Activated T-cell treated with anti-CD3 and anti-CD28 coated beads, Interleukin-2, amount 50 U/mL, for 48 hours (primary cell): Measurements from ENCODE around the gene RAVER2.
"Not testable (repeated sequence)": the region's sequence is repeated elsewhere in the genome, so short reads cannot be mapped to it uniquely, and the experiment has no call there.

Experiments used
- DNase-seq, 2 experiments: peaks; one replicate each; pipeline ENCODE4 v3.0.0-alpha.2; 2020

The RAVER2 gene

DNA sequence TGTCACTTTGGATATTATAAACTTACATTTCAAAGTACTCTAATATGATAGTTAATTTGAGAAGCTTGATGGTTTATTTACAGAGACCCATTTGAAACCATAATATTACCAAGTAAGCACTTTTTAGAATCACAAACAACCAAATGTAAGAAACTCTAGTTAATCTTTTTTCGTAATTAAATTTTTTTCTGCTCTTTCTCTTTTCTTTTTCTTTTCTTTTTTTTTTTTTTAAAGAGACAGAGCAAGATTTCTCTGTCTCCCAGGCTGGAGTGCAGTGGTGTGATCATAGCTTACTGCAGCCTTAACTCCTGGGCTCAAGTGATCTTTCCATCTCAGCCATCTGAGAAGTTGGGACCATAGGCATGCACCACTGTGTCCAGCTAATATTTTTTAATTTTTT lies 5.2 kb downstream of the RAVER2 start:
- DNase-seq, result no peak

DNA sequence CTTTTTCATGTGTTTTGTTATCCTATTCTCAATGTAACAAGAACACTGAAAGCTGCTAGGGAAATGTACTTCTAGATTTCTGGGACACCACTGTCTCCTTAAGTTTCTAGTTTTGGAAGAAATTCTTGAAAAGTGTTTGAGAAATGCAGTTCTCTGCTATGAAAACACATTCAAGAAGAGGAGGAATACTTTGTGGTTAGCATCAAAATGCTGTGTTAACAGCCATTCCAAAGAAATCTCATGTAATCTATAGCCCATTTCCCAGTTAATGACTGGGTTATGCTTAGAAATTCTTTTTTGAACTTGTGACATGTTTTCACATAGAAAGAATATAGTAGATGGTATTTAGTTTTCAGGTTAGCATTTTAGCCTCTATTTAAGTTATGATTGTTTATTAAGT lies 6.0 kb downstream of the RAVER2 start:
- DNase-seq, result no peak

DNA sequence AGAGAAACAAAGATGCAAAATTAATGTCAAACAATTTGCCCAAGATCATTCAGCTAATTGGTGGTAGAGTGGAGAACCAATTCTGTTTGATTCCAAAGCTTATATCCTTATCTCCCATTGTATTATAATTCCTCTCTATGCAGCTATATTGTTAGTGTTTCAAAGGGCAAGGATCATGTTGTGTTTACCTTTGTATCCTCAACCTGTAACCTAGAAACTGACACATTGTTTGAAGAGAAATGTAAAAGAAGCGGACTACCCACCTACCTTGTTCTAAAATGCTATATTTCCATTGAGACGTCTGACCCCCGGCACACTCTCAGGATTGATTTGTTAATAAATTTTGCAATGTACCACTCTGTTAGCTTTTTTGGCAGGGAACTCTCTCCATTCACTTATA lies 9.3 kb downstream of the RAVER2 start:
- no peak for DNase-seq

DNA sequence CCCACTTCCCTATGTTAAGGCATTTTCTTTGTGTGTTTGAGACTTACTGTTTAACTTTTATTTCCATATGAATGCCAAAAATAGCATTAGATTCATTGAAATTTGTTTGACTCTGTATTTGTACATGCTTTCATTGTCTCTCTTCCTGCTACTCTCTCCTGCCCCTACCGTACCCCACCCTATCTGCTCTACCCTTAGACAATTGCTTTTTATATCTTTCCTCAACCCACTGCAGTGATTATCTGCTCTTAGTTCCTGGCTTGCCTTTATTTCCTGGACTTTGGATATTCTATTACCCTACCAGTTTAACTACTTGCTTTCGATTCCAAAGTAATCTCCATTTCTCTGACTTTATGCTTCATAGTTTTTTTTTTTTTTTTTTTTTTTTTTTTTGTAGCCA lies 10.5 kb downstream of the RAVER2 start:
- no peak for DNase-seq

DNA sequence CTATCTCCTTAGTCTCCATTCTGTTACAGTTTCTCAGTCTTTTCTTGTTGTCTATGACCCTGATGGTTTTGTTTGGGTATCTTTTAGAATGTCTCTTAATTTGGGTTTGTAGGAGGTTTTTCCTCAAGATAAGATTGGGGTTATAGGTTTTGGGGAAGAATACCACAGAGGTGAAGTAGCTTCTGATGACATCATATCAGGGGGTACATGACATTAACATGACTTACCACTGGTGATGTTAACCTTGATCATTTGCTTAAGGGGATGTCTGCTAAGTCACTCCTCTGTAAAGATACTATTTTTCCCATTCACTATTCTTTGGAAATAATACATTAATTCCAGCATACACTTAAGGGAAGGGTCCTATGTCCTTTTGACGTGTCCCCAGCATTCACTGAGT lies 11.9 kb downstream of the RAVER2 start:
- no peak for DNase-seq

DNA sequence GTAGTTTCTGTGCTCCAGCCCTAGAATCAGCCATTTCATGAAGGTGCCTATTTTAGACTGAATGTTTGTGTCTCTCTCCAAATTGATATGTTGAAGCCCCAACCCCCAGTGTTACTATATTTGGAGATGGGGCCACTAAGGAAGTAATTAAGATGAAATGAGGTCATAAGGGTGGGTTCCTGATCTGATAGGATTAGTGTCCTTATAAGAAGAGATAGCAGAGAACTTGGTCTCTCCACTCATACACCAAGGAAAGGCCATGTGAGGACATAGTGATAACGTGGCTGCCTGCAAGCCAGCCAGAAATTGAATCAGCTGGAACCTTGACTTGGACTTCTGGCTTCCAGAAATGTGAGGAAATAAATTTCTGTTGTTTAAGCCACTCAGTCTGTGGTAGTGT lies 12.3 kb downstream of the RAVER2 start:
- no peak for DNase-seq

DNA sequence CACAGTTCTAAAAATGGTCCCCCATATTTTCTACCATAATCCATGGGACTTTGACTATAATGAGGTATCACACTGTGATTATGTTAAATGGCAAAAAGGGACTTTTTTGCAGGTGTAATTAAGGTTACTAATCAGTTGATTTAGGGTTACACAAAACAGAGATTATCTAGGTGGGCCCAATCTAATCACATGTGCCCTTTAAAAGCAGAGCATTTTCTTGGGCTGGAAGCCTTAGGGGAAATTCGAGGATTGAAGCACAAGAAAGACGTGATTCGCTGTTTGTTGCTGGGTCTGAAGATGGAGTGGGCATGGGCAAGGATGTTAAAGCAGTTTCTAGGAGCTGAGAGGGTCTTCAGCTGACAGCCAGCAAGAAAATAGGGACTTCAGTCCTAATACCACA lies 13.4 kb downstream of the RAVER2 start:
- DNase-seq, result no peak

DNA sequence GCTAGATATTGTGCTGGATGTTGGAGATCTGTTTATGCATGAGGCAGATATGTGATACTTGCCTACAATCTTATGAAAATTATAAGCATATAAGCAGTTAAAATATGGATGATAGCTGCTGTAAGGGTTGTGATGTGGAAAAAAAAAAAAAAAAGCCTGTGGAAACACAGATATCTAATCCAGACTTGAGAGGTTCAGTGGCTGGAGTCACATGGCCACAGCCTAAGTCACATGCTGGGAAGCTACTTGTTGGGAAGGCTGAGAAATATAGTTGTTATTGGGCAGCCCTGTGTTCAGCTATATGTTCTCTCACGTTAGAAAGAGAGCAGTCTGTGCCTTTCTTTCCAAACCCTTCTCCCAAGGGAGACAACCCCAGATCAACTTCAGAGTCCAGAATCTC lies 15.1 kb downstream of the RAVER2 start:
- DNase-seq, result no peak

DNA sequence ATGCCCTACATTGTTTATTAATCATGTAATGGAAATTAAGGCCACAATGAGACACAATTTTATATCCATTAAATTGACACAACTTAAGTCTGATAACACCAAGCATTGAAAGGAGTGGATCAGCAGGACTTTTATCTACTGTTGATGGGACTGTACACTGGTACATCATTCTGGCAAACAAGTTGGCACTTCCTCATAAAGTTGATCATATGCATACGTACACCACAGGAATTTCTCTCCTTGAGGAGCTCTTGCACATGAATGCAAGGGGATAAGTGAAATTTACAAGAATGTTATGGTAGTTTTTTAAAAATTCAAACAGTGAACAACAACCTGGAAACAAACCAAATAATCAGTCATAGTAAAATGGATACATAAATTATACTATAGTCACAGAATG lies 20.1 kb downstream of the RAVER2 start:
- DNase-seq, result no peak

DNA sequence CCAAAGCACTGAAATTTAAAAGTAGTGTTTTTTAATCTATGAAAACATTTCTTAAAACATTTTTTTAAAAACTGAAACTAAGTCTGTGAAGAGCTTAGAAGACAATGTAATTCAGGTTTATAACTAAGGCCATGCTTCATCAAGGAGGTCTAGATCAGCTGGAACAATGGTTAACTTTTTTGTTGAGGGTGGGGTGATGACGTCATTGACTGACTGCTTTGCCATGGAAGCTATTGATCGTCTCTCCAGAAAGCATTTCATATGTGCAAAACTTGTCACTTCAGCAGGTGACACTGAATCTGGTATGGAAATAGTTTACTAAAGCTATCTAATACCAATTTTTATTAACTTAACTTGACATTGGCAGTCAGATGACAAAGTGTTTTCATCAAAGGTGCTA lies 21.0 kb downstream of the RAVER2 start:
- no peak for DNase-seq

DNA sequence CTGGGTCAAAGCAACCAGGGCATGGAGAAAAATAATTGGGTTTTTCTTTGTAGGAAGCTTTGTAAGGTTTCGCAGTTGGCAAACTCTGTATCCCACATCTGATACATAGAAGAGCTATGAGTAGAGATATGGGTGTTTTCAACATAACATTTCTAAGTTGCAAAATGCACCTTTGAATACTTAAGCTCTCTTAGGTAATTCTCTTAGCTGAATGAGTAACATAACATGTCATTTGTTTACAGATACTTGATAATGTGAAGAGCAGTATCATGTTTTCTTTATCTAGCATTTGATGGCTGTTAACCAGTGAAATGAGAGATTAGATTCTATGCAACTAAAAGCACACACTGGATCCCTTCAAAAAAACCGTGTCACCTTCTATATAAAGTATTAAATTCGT lies 21.6 kb downstream of the RAVER2 start:
- no peak for DNase-seq

DNA sequence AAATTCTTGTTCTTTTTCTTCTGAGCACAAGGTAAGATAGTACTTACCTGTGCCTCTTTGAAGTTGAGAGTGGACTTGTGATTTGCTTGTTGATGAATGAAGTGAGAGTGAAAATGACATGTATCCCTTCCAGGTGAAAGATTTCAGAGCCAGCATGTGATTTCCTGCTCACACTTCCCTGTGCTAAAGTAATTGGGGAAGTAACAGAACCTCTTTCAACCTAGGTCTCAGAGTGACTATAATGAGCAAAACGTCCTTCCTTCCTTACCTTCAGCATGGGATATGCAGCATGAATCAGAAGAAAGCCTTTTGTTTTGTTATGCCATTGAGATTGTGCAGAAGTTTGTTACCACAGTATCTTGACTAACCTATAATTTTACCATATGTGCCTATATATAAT lies 24.6 kb downstream of the RAVER2 start:
- no peak for DNase-seq

DNA sequence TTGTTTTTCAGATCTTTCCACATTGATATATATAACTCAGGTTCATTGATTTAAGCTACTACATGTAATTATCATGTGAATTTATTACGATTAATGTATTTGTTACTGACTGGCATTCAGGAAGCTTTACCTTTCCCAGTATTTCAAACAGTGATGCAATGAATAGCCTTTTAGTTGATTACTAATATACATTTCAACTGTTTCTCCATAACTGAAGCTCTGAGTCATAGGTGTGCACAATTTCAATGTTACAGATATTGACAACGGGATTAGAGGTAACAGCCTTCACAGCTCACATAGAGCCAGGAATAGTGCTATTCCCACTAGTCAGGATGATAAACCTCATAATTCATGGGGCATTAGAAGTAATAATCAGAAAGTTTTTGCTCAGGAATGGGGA lies 25.1 kb downstream of the RAVER2 start:
- DNase-seq, result no peak

DNA sequence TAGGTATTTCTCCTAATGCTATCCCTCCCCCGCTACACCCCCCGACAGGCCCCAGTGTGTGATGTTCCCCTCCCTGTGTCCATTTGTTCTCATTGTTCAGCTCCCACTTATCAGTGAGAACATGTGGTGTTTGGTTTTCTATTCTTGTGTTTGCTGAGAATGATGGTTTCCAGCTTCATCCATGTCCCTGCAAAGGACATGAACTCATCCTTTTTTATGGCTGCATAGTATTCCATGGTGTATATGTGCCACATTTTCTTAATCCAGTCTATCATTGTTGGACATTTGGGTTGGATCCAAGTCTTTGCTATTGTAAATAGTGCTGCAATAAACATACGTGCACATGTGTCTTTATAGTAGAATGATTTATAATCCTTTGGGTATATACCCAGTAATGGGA lies 28.4 kb downstream of the RAVER2 start:
- not testable (repeated sequence) for DNase-seq

DNA sequence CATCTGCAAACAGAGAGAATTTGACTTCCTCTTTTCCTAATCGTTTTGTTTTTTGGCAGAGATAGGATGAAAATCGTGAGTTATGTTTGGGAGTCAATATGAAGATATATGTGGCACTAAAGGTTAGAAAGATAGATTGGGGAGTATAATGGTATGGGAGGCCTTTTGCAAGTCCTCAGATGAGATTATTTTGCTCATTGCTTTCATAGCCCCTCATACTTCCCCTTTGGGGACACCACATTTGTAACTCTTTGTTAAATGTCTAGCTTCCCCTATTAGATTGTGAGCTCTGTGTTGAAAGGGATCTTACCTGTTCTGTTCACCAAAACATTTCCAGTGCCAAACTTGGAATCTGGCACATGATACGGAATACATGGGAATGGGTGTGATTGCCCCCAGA lies 30.2 kb downstream of the RAVER2 start:
- DNase-seq, result no peak

DNA sequence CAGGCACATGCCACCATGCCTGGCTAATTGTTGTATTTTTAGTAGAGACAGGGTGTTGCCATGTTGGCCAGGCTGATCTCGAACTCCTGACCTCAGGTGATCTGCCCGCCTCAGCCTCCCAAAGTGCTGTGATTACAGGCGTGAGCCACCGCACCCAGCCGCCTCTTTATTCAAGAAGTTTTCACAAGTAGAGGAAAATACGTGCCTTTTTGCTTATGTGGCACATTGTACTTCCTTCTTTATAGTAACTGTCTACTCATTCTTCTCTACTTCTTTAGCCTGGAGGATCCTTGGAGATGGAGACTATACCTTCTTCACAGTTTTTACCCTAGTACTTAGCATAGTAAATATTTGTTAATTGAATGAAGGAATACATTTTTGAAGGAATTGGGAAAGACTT lies 37.2 kb downstream of the RAVER2 start:
- DNase-seq, result not testable (repeated sequence)

DNA sequence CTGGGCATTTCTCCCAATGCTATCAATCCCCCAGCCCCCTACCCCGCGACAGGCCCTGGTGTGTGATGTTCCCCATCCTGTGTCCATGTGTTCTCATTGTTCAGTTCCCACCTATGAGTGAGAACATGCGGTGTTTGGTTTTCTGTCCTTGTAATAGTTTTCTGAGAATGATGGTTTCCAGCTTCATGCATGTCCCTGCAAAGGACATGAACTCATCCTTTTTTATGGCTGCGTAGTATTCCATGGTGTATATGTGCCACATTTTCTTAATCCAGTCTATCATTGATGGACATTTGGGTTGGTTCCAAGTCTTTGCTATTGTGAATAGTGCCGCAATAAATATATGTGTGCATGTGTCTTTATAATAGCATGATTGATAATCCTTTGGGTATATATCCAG lies 38.0 kb downstream of the RAVER2 start:
- not testable (repeated sequence) for DNase-seq

DNA sequence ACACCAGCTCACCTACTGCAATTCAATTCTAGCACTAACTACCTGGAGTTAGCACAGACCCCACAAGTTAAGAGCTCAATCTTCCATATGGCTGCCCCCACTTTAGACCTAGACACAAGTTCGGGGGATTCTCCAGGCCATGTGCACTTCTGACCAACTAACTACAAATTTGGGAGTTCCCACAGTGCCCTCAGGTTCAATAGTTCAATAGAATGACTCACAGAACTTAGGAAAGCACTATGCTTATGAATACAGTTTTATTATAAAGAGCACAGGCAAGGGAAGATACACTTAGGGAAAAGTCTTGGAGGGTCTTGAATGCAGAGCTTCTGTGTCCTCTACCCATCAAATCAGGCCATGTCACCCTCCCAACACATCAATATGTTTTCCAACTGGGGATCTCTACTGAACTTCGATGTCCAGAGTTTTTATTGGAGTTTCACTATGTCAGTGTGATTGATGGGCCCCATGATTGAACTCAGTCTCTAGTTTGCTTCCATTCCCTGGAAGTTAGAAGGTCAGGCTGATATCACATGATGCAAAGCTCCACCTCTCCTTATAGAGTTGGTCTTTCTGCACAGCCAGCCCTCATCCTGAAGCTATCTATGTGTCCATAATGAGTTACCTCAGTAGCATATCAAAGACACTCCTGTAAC lies 46.1 kb downstream of the RAVER2 start:
- DNase-seq, result no peak

DNA sequence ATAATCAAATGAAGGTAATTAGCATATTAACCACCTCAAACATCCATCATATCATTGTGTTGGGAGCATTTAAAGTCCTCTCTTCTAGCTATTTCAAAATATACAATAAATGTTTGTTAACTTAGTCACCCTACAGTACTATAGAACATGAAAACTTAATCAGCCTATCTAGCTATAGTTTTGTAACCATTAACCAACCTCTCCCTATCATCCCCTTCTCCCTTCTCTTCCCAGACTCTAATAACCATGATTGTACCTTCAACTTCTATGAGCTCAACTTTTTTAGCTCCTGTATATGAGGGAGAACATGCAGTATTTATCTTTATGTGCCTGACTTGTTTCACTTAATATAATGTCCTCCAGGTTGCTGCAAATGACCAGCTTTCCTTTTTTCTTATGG lies 54.0 kb downstream of the RAVER2 start:
- DNase-seq, result no peak

DNA sequence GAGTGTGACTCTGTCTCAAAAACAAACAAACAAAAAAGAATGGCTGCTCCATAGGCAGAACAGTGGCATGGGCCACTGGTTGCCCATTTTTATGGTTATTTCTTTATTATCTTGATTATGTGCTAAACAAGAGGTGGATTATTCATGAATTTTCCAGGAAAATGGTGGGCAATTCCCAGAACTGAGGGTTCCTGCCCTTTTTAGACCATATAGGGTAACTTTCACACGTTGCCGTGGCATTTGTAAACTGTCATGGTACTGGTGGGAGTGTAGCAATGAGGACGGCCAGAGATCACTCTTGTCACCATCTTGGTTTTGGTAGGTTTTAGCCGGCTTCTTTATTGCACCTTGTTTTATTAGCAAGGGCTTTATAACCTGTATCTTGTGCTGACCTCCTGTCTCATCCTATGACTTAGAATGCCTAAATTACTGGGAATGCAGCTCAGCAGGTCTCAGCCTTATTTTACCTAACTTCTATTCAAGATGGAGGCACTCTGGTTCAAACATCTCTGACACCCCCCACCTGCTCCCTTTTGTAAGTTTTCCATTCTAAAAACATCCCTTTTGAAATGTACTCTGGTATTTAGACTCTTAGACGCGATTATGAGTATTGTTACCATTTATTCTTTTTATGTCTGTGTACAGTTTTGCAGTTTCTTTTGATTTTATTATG lies 57.1 kb downstream of the RAVER2 start:
- no peak for DNase-seq

DNA sequence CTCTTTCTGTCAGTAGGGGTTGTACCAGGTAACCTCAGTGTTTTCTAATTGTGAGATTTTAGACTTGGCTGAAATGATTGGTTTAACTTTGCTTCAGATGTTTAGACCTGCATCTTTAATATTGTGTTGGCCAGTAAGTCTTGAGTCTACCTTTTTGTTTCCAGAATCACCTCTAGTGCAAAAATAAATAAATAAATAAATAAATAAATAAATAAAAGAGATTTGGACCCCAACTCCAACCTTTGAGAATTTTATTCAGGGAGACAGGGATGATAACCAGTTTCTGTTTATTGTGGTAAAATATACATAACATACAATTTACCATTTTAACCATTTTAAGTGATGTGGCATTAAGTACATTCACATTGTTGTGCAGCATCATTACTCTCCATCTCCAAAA lies 64.4 kb downstream of the RAVER2 start:
- DNase-seq, result no peak

DNA sequence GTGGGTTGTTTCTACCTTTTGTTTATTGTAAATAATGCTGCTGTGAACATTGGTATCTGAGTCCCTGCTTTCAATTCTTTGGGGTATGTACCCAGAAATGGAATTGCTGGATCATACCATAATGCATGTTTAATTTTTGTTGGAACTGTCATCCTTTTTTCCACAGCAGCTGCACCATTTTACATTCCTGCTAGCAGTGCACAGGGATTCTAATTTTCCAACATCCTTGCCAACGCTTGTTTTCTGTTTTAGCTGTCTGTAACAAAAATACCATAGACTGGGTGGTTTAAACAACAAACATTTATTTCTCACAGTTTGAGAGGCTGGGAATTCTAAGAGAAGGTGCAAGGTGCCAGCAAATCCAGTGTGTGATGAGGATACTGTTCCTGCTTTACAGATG lies 65.1 kb downstream of the RAVER2 start:
- DNase-seq, result no peak

DNA sequence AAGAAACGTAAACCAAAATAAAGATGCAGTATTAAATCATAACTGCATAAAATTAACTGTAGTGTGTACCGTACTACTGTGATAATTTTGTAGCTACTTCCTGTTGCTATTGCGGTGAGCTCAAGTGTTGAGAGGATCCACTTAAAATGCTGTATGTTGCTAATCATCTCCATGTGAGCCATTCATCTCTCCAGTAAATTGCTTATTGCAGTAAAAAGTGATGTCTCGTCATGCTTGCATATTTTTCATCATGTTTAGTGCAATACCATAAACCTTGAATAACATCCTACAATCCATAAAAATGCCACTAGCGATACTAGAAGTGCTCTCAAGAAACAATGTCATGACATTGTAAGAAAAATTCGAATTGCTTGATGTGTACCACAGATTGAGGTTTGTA lies 66.3 kb downstream of the RAVER2 start:
- no peak for DNase-seq

DNA sequence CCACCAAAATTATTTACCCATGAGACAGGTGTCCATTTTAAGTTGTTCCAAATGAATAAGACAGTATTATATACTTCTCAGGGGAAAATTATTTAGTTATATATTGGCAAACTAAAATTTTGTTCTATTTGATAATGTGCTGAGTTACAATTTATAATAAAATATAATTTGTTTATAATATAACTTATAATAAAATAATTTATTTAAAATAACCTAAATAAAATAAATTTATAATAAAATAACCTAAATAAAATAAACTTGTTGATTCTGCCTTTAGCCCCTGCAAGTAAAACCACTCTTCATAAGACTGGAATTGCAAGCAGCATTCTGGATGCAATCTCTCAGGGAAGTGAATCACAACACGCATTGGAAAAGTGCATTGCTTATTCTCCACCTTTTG lies 69.6 kb downstream of the RAVER2 start:
- no peak for DNase-seq

DNA sequence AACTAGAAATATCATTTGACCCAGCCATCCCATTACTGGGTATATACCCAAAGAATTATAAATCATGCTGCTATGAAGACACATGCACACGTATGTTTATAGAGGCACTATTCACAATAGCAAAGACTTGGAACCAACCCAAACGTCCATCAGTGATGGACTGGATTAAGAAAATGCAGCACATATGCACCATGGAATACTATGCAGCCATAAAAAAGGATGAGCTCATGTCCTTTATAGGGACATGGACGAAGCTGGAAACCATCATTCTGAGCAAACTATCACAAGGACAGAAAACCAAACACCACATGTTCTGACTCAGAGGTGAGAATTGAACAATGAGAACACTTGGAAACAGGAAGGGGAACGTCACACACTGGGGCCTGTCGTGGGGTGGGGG lies 72.5 kb downstream of the RAVER2 start:
- not testable (repeated sequence) for DNase-seq
